GM23338 (cell line): ENCODE measurements around the gene GNB5. TPM values are rescaled to one million over a fixed set of nuclear protein-coding genes. Genes with fewer than 3 reads are reported as not detected.

Experiments used
- ATAC-seq: fragments of 200-7000 bp; cut with Tn5 transposase; 3 replicates; pipeline ENCODE4 v1.9.1; 2020
- DNase-seq: peaks from one replicate; pipeline ENCODE4 v3.0.0-alpha.2; 2015; ENCODE audit warnings: low spot score
- H2AFZ ChIP-seq: fragments of 200-600 bp; sonication (generic); 2 replicates; pipeline ENCODE4 v1.8.0; 2016; ENCODE audit warnings: antibody characterized with exemption, mild to moderate bottlenecking, moderate library complexity
- H3F3A ChIP-seq: fragments of 200-600 bp; sonication (generic); replicated peaks from 2 replicates; pipeline ENCODE4 v1.8.0; 2017; ENCODE audit warnings: antibody characterized with exemption, mixed run types, low read depth
- H3K27ac ChIP-seq: fragments of 200-600 bp; sonication (generic); 2 replicates; pipeline ENCODE4 v1.6.1; 2016; ENCODE audit warnings: low read depth
- H3K27me3 ChIP-seq: fragments of 200-600 bp; sonication (generic); 2 replicates; pipeline ENCODE4 v1.8.0; 2016; ENCODE audit warnings: mild to moderate bottlenecking, mixed run types, moderate library complexity; ENCODE audit not compliant: insufficient read depth
- H3K36me3 ChIP-seq: fragments of 200-600 bp; sonication (generic); 2 replicates; pipeline ENCODE4 v1.8.0; 2016; ENCODE audit warnings: mild to moderate bottlenecking; ENCODE audit not compliant: insufficient read depth
- H3K4me1 ChIP-seq: fragments of 200-600 bp; sonication (generic); 2 replicates; pipeline ENCODE4 v1.8.0; 2016; ENCODE audit warnings: mild to moderate bottlenecking, moderate library complexity; ENCODE audit not compliant: insufficient read depth
- H3K4me2 ChIP-seq: fragments of 200-600 bp; sonication (generic); 2 replicates; pipeline ENCODE4 v1.7.1; 2017; ENCODE audit warnings: mixed run types
- H3K4me3 ChIP-seq: fragments of 200-600 bp; sonication (generic); 2 replicates; pipeline ENCODE4 v1.6.1; 2016; ENCODE audit warnings: mixed run types
- H3K79me2 ChIP-seq: fragments of 200-600 bp; sonication (generic); replicated peaks from 2 replicates; pipeline ENCODE4 v1.8.0; 2017; ENCODE audit warnings: mild to moderate bottlenecking; ENCODE audit not compliant: insufficient read depth
- H3K9me2 ChIP-seq: fragments of 200-600 bp; sonication (generic); 2 replicates; pipeline ENCODE4 v1.8.0; 2017; ENCODE audit not compliant: insufficient read depth
- H4K20me1 ChIP-seq: fragments of 200-600 bp; sonication (generic); replicated peaks from 2 replicates; pipeline ENCODE4 v1.8.0; 2017; ENCODE audit warnings: mild to moderate bottlenecking; ENCODE audit not compliant: insufficient read depth
- H3K27ac Mint-ChIP-seq: 2 replicates; pipeline ENCODE4 v1.8.0; 2020; ENCODE audit warnings: inconsistent platforms, mild to moderate bottlenecking, moderate library complexity, mixed read lengths
- H3K27me3 Mint-ChIP-seq: 3 replicates; pipeline ENCODE4 v1.8.0; 2022; ENCODE audit warnings: low read depth, mild to moderate bottlenecking, moderate library complexity, mixed read lengths, inconsistent platforms; ENCODE audit not compliant: insufficient read depth, poor library complexity
- H3K36me3 Mint-ChIP-seq: 3 replicates; pipeline ENCODE4 v1.8.0; 2021; ENCODE audit warnings: low read depth, mild to moderate bottlenecking, inconsistent platforms, moderate library complexity, mixed read lengths
- H3K4me1 Mint-ChIP-seq: 3 replicates; pipeline ENCODE4 v1.8.0; 2020; ENCODE audit warnings: mild to moderate bottlenecking, inconsistent platforms, mixed read lengths
- H3K4me3 Mint-ChIP-seq: 3 replicates; pipeline ENCODE4 v1.8.0; 2021; ENCODE audit warnings: moderate library complexity, mild to moderate bottlenecking, inconsistent platforms, mixed read lengths
- H3K9me3 Mint-ChIP-seq: 3 replicates; pipeline ENCODE4 v1.8.0; 2020; ENCODE audit warnings: moderate library complexity, mild to moderate bottlenecking, inconsistent platforms, mixed read lengths
- CREB1 ChIP-seq: fragments of 250-450 bp; sonication (Bioruptor Pico); IDR thresholded peaks from 2 replicates; pipeline ENCODE4 v1.5.0; 2020; ENCODE audit warnings: low read depth, mild to moderate bottlenecking, moderate library complexity
- EZH2 ChIP-seq: fragments of 200-600 bp; sonication (generic); IDR thresholded peaks from one replicate; pipeline ENCODE4 v1.8.0; 2017; ENCODE audit warnings: antibody characterized with exemption, mild to moderate bottlenecking, low read depth; ENCODE audit not compliant: unreplicated experiment
- EZH2phosphoT487 ChIP-seq: fragments of 200-600 bp; sonication (generic); IDR thresholded peaks from one replicate; pipeline ENCODE4 v1.8.1; 2018; ENCODE audit warnings: antibody characterized with exemption; ENCODE audit not compliant: unreplicated experiment
- JUNB ChIP-seq: IDR thresholded peaks from one replicate; pipeline ENCODE4 v1.6.1; 2016; ENCODE audit warnings: antibody characterized with exemption; ENCODE audit not compliant: unreplicated experiment
- NANOG ChIP-seq: IDR thresholded peaks from 2 replicates; pipeline ENCODE4 v1.6.1; 2016; ENCODE audit warnings: antibody characterized with exemption, borderline replicate concordance
- POLR2AphosphoS5 ChIP-seq: IDR thresholded peaks from 2 replicates; pipeline ENCODE4 v1.6.1; 2016; ENCODE audit warnings: antibody characterized with exemption, low read depth
- STAT1 ChIP-seq: IDR thresholded peaks from one replicate; pipeline ENCODE4 v1.6.1; 2016; ENCODE audit warnings: antibody characterized with exemption; ENCODE audit not compliant: unreplicated experiment
- ZNF114 ChIP-seq: fragments of 250-450 bp; sonication (Bioruptor Pico); IDR thresholded peaks from 2 replicates; pipeline ENCODE4 v1.5.0; 2020; ENCODE audit warnings: mild to moderate bottlenecking, moderate library complexity
- ZNF331 ChIP-seq: fragments of 250-450 bp; sonication (Bioruptor Pico); IDR thresholded peaks from 2 replicates; pipeline ENCODE4 v1.5.0; 2020; ENCODE audit warnings: low read depth, mild to moderate bottlenecking, moderate library complexity
- polyA plus RNA-seq: library from polyadenylated mRNA; unstranded; fragments of >200 nt; fragmentation: Nextera tagmentation; extraction: Ambion mirVana; gene quantifications from 2 replicates; pipeline ENCODE4 v1.2.1, GENCODE V29; 2016
- total RNA-seq: library from RNA; depleted of rRNA; stranded (reverse); fragments of >200 nt; shearing (Covaris generic); gene quantifications from 2 replicates; pipeline ENCODE4 v1.2.3, GENCODE V29; 2014
- TF ChIP-seq, protein P1 (sequence below): IDR thresholded peaks from one replicate; pipeline ENCODE4 v1.6.1; 2018; ENCODE audit warnings: antibody characterized with exemption; ENCODE audit not compliant: unreplicated experiment
- TF ChIP-seq, protein P2 (sequence below): IDR thresholded peaks from 2 replicates; pipeline ENCODE4 v1.6.1; 2016; ENCODE audit warnings: antibody characterized with exemption
- TF ChIP-seq, protein P3 (sequence below), 2 experiments: fragments of 200-600 bp in 1 of 2; sonication (generic) in 1 of 2; conservative IDR thresholded peaks; 2 replicates each; pipeline versions ENCODE4 v1.5.1 to v1.6.1; 2016 to 2017; ENCODE audit warnings: antibody characterized with exemption in 2 of 2, low read depth in 2 of 2, mild to moderate bottlenecking in 2 of 2, moderate library complexity in 1 of 2

Gene GNB5
- total and polyA plus RNA-seq, 2 experiments from 2014 or later, result 23.0 to 40.8 TPM

DNA sequence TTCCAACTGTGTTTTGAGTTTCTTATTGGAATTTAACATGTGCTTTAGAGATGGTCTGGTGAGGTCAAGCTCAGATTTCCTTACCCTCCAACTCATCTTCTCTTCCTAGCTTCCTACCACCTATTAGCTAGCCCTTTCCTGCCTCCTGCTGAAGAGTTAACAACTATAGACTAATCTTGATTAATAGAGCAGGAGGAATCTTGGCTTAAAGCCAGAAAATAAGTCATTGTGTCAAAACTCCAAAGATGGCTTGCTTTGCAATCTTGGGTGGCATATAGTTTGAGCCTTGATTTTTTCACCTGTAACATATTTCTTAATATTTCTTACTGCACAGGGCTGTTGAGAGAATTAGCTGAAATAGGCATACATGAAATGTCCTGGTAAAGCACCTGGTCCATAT, 105.9 kb downstream of the GNB5 start:
- ATAC-seq, result no peak
- H3K4me3 Mint-ChIP-seq, result no peak overlapping the region
- TF ChIP-seq EZH2 (no peak), NANOG (no peak), STAT1 (no peak), POLR2AphosphoS5 (no peak), ZNF114 (CRISPR knock-in tag) (no peak), CREB1 (no peak), JUNB (no peak), ZNF331 (no peak)
- TF ChIP-seq, protein P1, sequence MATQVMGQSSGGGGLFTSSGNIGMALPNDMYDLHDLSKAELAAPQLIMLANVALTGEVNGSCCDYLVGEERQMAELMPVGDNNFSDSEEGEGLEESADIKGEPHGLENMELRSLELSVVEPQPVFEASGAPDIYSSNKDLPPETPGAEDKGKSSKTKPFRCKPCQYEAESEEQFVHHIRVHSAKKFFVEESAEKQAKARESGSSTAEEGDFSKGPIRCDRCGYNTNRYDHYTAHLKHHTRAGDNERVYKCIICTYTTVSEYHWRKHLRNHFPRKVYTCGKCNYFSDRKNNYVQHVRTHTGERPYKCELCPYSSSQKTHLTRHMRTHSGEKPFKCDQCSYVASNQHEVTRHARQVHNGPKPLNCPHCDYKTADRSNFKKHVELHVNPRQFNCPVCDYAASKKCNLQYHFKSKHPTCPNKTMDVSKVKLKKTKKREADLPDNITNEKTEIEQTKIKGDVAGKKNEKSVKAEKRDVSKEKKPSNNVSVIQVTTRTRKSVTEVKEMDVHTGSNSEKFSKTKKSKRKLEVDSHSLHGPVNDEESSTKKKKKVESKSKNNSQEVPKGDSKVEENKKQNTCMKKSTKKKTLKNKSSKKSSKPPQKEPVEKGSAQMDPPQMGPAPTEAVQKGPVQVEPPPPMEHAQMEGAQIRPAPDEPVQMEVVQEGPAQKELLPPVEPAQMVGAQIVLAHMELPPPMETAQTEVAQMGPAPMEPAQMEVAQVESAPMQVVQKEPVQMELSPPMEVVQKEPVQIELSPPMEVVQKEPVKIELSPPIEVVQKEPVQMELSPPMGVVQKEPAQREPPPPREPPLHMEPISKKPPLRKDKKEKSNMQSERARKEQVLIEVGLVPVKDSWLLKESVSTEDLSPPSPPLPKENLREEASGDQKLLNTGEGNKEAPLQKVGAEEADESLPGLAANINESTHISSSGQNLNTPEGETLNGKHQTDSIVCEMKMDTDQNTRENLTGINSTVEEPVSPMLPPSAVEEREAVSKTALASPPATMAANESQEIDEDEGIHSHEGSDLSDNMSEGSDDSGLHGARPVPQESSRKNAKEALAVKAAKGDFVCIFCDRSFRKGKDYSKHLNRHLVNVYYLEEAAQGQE, result no peak
- TF ChIP-seq, protein P2, sequence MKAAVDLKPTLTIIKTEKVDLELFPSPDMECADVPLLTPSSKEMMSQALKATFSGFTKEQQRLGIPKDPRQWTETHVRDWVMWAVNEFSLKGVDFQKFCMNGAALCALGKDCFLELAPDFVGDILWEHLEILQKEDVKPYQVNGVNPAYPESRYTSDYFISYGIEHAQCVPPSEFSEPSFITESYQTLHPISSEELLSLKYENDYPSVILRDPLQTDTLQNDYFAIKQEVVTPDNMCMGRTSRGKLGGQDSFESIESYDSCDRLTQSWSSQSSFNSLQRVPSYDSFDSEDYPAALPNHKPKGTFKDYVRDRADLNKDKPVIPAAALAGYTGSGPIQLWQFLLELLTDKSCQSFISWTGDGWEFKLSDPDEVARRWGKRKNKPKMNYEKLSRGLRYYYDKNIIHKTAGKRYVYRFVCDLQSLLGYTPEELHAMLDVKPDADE, result no peak

DNA sequence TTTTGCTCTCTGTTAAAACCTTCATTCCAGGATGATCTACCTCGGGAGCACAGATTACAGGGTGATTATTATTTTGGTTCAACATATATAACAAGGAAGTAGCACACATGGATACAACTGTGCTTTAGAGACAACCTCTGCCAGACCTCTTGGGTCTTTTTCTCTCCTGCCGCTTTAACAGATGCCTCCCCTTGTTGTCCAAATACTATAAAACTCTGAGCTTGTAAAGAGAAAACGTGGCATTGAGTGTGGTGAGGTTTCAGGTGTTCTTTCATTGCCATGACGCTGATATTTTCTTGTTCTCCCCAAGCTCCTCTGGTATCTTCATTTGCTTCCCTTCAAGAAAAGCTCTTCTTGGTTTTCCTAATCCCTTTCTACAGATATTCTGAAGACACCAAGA, 107.6 kb downstream of the GNB5 start:
- Histone ChIP-seq H3K79me2 (no peaks in the 10 kb centered on the region), H3K27ac (no peak overlapping the region), H3K4me3 (no peak overlapping the region), H3K4me1 (no peaks in the 10 kb centered on the region), H3F3A (no peaks in the 10 kb centered on the region), H3K36me3 (no peaks in the 10 kb centered on the region), H3K4me2 (no peak overlapping the region), H3K27me3 (no peaks in the 10 kb centered on the region), H4K20me1 (no peaks in the 10 kb centered on the region), H3K9me2 (no peaks in the 10 kb centered on the region), H2AFZ (no peak overlapping the region)
- H3K36me3 Mint-ChIP-seq, result no peaks in the 10 kb centered on the region
- H3K4me1 Mint-ChIP-seq, result peaks cover 7% of the 10 kb centered on the region
- no peak overlapping the region for H3K27ac Mint-ChIP-seq
- peaks cover 2% of the 10 kb centered on the region for H3K27me3 Mint-ChIP-seq
- DNase-seq (no peak), ATAC-seq (no peak)
- H3K9me3 Mint-ChIP-seq, result no peaks in the 10 kb centered on the region; the same call in 2 of the 3 replicates
- H3K4me3 Mint-ChIP-seq, result no peak overlapping the region
- TF ChIP-seq, protein P1, result no peak
- TF ChIP-seq EZH2 (no peak), ZNF331 (no peak), STAT1 (no peak), EZH2phosphoT487 (no peak), CREB1 (no peak), POLR2AphosphoS5 (no peak), ZNF114 (CRISPR knock-in tag) (no peak), NANOG (no peak)
- TF ChIP-seq, protein P3, sequence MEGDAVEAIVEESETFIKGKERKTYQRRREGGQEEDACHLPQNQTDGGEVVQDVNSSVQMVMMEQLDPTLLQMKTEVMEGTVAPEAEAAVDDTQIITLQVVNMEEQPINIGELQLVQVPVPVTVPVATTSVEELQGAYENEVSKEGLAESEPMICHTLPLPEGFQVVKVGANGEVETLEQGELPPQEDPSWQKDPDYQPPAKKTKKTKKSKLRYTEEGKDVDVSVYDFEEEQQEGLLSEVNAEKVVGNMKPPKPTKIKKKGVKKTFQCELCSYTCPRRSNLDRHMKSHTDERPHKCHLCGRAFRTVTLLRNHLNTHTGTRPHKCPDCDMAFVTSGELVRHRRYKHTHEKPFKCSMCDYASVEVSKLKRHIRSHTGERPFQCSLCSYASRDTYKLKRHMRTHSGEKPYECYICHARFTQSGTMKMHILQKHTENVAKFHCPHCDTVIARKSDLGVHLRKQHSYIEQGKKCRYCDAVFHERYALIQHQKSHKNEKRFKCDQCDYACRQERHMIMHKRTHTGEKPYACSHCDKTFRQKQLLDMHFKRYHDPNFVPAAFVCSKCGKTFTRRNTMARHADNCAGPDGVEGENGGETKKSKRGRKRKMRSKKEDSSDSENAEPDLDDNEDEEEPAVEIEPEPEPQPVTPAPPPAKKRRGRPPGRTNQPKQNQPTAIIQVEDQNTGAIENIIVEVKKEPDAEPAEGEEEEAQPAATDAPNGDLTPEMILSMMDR (conservative IDR thresholded peaks at IDR 0.05; ENCODE audit: low read depth in 2 of 2), result no peak
- TF ChIP-seq, protein P2, result no peak

More for the DNA sequence above, 105.9 kb downstream of the GNB5 start:
- H3K9me3 Mint-ChIP-seq, result peaks cover 5% of the 10 kb centered on the region; the same call in 2 of the 3 replicates
- Histone ChIP-seq H3K79me2 (no peaks in the 10 kb centered on the region), H3K36me3 (no peaks in the 10 kb centered on the region), H3K9me2 (no peaks in the 10 kb centered on the region; the same call in 1 of the 2 replicates), H3K4me1 (no peaks in the 10 kb centered on the region), H3F3A (no peaks in the 10 kb centered on the region), H3K4me3 (no peak overlapping the region), H4K20me1 (no peaks in the 10 kb centered on the region), H3K27me3 (no peaks in the 10 kb centered on the region), H3K4me2 (no peak overlapping the region), H2AFZ (peak overlapping the region; percentile 48; the same call in 1 of the 2 replicates), H3K27ac (no peak overlapping the region)
- no peak overlapping the region for H3K27ac Mint-ChIP-seq
- no peaks in the 10 kb centered on the region for H3K36me3 Mint-ChIP-seq
- H3K27me3 Mint-ChIP-seq, result no peaks in the 10 kb centered on the region
- no peak for DNase-seq
- H3K4me1 Mint-ChIP-seq, result peaks cover 2% of the 10 kb centered on the region; the same call in 2 of the 3 replicates
